GM19324 (cell line): ENCODE measurements around the gene PTPRF.

Source experiments
- ATAC-seq: cut with Tn5 transposase; IDR thresholded peaks from one replicate; pipeline ENCODE4 v1.9.1; 2021; ENCODE audit warnings: mild to moderate bottlenecking, moderate library complexity; ENCODE audit not compliant: unreplicated experiment, low FRiP score

PTPRF gene

GRCh38 chr1:43572084-43572483, 41.4 kb downstream of the PTPRF start:
- no peak for ATAC-seq

- ATAC-seq: no peak
These were observed 41.9 kb downstream of the PTPRF start for GRCh38 chr1:43572538-43572937.

GRCh38 chr1:43573066-43573800, 42.5 kb downstream of the PTPRF start:
- ATAC-seq: no peak

GRCh38 chr1:43576521-43576920, 45.8 kb downstream of the PTPRF start:
- ATAC-seq: no peak

GRCh38 chr1:43577655-43578542, 47.2 kb downstream of the PTPRF start:
- no peak for ATAC-seq

- ATAC-seq: no peak
These were observed 49.4 kb downstream of the PTPRF start for GRCh38 chr1:43580039-43580438.

- no peak for ATAC-seq
These were observed 51.5 kb downstream of the PTPRF start for GRCh38 chr1:43582162-43582566.

GRCh38 chr1:43583058-43583457, 52.4 kb downstream of the PTPRF start:
- no peak for ATAC-seq

- ATAC-seq: no peak
These were observed 53.5 kb downstream of the PTPRF start for GRCh38 chr1:43584204-43584603.

- no peak for ATAC-seq
These were observed 54.9 kb downstream of the PTPRF start for GRCh38 chr1:43585557-43585956.

GRCh38 chr1:43586136-43586731, 55.6 kb downstream of the PTPRF start:
- ATAC-seq: no peak

GRCh38 chr1:43587001-43587400, 56.3 kb downstream of the PTPRF start:
- no peak for ATAC-seq

- no peak for ATAC-seq
These were observed 56.9 kb downstream of the PTPRF start for GRCh38 chr1:43587594-43587993.

- ATAC-seq: no peak
These were observed 57.9 kb downstream of the PTPRF start for GRCh38 chr1:43588592-43588991.

GRCh38 chr1:43590388-43590925, 59.8 kb downstream of the PTPRF start:
- no peak for ATAC-seq

GRCh38 chr1:43591181-43591580, 60.5 kb downstream of the PTPRF start:
- ATAC-seq: no peak

- ATAC-seq: no peak
These were observed 61.5 kb downstream of the PTPRF start for GRCh38 chr1:43592051-43592665.

- ATAC-seq: no peak
These were observed 62.4 kb downstream of the PTPRF start for GRCh38 chr1:43592974-43593683.

- no peak for ATAC-seq
These were observed 65.9 kb downstream of the PTPRF start for GRCh38 chr1:43596579-43596978.

- ATAC-seq: no peak
These were observed 66.3 kb downstream of the PTPRF start for GRCh38 chr1:43597028-43597427.
